OCI-LY7 (cell line): ENCODE measurements around the gene KPNA3. TPM values are rescaled to one million over a fixed set of nuclear protein-coding genes. Genes with fewer than 3 reads are reported as not detected.

Source experiments
- BruUV-seq: library from RNA; stranded (reverse); fragments of 400-500 nt; replicated peaks from 2 replicates; lab custom pipeline; 2021; lab: Mats Ljungman, UMichigan
- CTCF ChIA-PET: fragments of 300-600 bp; sonication (Branson Sonifier 250); formaldehyde crosslinking; loops from one replicate; lab custom pipeline; 2022; ENCODE audit warnings: antibody characterized with exemption; ENCODE audit not compliant: unreplicated experiment; lab: Charles Lee
- POLR2A ChIA-PET: fragments of 300-600 bp; sonication (Branson Sonifier 250); formaldehyde crosslinking; loops from one replicate; lab custom pipeline; 2022; ENCODE audit warnings: antibody characterized with exemption; lab: Charles Lee
- DNase-seq: peaks from one replicate; pipeline ENCODE4 v3.0.0-alpha.2; 2015; ENCODE audit warnings: low spot score
- H2AFZ ChIP-seq: fragments of 200-600 bp; sonication (generic), shearing (Covaris generic); 2 replicates; pipeline ENCODE4 v1.6.1; 2014; ENCODE audit warnings: mild to moderate bottlenecking, antibody characterized with exemption, low read length, moderate library complexity
- H3K27ac ChIP-seq: fragments of 200-600 bp; sonication (generic); 2 replicates; pipeline ENCODE4 v1.5.1; 2014; ENCODE audit warnings: mixed run types, low read depth, mild to moderate bottlenecking, moderate library complexity, low read length, inconsistent platforms; ENCODE audit not compliant: poor library complexity, severe bottlenecking
- H3K36me3 ChIP-seq: fragments of 200-600 bp; sonication (generic); 2 replicates; pipeline ENCODE4 v1.6.1; 2014; ENCODE audit warnings: mild to moderate bottlenecking, antibody characterized with exemption, low read length, moderate library complexity, mixed read lengths; ENCODE audit not compliant: insufficient read depth
- H3K4me1 ChIP-seq: fragments of 200-600 bp; sonication (generic); 2 replicates; pipeline ENCODE4 v1.5.1; 2014; ENCODE audit warnings: mild to moderate bottlenecking, low read length; ENCODE audit not compliant: insufficient read depth, poor library complexity, severe bottlenecking
- H3K4me2 ChIP-seq: fragments of 200-600 bp; sonication (generic); 2 replicates; pipeline ENCODE4 v1.6.1; 2014; ENCODE audit warnings: mild to moderate bottlenecking, low read length
- H3K4me3 ChIP-seq: fragments of 200-600 bp; sonication (generic); 2 replicates; pipeline ENCODE4 v1.5.1; 2014; ENCODE audit warnings: mild to moderate bottlenecking, low read depth, low read length; ENCODE audit not compliant: poor library complexity, severe bottlenecking
- H3K79me2 ChIP-seq: fragments of 200-600 bp; sonication (generic); 2 replicates; pipeline ENCODE4 v1.6.1; 2016; ENCODE audit warnings: low read depth, mild to moderate bottlenecking, low read length, moderate library complexity, mixed read lengths; ENCODE audit not compliant: insufficient read depth
- H3K9me2 ChIP-seq: fragments of 200-600 bp; sonication (generic); 2 replicates; pipeline ENCODE4 v1.6.1; 2016; ENCODE audit warnings: mild to moderate bottlenecking, low read length, mixed read lengths; ENCODE audit not compliant: insufficient read depth
- H3K9me3 ChIP-seq: fragments of 200-600 bp; sonication (generic); 2 replicates; pipeline ENCODE4 v1.6.1; 2014; ENCODE audit warnings: mild to moderate bottlenecking, mixed run types, low read length, mixed read lengths
- H4K20me1 ChIP-seq: fragments of 200-600 bp; sonication (generic); 2 replicates; pipeline ENCODE4 v1.6.1; 2014; ENCODE audit warnings: mild to moderate bottlenecking, antibody characterized with exemption, low read length, moderate library complexity, mixed read lengths; ENCODE audit not compliant: insufficient read depth
- EZH2phosphoT487 ChIP-seq: fragments of 200-600 bp; sonication (generic); IDR thresholded peaks from 2 replicates; pipeline ENCODE4 v1.6.1; 2018; ENCODE audit warnings: low read depth, borderline replicate concordance, mild to moderate bottlenecking, mixed run types, antibody characterized with exemption, low read length, moderate library complexity, mixed read lengths
- intact Hi-C: fragments of 100-400 bp; cut with micrococcal nuclease; formaldehyde crosslinking; loops from one replicate; pipeline ENCODE4 v1.10.0; 2022; ENCODE audit not compliant: unreplicated experiment
- total RNA-seq, 2 experiments: library from RNA; depleted of rRNA in 1 of 2; stranded (reverse); fragments of >200 nt in 1 of 2; shearing (Covaris generic) in 1 of 2; gene quantifications; 2 replicates each; pipeline ENCODE4 v1.2.3, GENCODE V29; 2014 to 2022
- TF ChIP-seq, protein P1 (sequence below): fragments of 200-600 bp; sonication (generic); conservative IDR thresholded peaks from 2 replicates; pipeline ENCODE4 v1.5.1; 2014; ENCODE audit warnings: mild to moderate bottlenecking, antibody characterized with exemption, low read length, moderate library complexity, mixed read lengths

KPNA3 gene
- total RNA-seq, 2 experiments from 2014 or later = 18.2 to 41.1 TPM

DNA sequence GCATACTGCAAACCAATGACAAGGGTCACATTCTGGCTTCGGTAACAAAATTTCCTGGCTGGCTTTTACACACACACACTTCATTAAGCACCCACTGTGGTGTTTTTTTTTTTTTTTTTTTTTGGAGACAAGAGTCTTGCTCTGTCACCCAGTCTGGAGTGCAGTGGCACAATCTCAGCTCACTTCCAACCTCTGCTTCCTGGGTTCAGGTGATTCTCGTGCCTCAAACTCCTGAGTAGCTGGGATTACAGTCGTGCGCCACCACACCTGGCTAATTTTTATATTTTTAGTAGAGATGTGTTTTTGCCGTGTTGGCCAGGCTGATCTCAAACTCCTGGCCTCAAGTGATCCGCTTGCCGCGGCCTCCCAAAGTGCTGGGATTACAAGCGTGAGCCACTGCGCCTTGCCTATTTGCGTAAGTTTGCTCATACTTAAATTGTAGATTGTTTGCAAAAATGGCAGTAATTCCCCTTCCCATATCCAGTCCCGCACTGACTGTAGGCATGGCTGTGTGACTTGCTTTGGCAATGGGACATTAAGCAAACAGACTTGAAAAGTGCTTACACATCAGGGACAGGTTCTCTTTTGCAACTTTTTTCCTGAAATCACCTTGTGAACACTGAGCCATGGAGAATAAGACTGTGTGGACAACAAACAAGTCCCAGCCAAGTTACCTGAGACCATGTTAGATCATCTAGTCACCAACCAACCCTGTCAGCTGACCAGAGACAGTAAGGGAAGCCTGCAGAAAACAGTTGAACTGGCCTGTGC, 59.1 kb downstream of the KPNA3 start:
- H3K9me3 ChIP-seq = no peaks in the 10 kb centered on the region
- no peaks in the 10 kb centered on the region for H4K20me1 ChIP-seq
- POLR2A ChIA-PET = interaction anchor here (0.6 kb wide), 1 partner anchor 10 kb away, joined by 3 read pairs; no protein-coding TSS in a partner anchor
- no peak overlapping the region for H3K27ac ChIP-seq
- BruUV-seq = no TSS peak
- H3K4me3 ChIP-seq = no peak overlapping the region
- no peak for TF ChIP-seq EZH2phosphoT487
- TF ChIP-seq, protein P1, sequence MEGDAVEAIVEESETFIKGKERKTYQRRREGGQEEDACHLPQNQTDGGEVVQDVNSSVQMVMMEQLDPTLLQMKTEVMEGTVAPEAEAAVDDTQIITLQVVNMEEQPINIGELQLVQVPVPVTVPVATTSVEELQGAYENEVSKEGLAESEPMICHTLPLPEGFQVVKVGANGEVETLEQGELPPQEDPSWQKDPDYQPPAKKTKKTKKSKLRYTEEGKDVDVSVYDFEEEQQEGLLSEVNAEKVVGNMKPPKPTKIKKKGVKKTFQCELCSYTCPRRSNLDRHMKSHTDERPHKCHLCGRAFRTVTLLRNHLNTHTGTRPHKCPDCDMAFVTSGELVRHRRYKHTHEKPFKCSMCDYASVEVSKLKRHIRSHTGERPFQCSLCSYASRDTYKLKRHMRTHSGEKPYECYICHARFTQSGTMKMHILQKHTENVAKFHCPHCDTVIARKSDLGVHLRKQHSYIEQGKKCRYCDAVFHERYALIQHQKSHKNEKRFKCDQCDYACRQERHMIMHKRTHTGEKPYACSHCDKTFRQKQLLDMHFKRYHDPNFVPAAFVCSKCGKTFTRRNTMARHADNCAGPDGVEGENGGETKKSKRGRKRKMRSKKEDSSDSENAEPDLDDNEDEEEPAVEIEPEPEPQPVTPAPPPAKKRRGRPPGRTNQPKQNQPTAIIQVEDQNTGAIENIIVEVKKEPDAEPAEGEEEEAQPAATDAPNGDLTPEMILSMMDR = no peak
- no peak overlapping the region for H2AFZ ChIP-seq
- H3K4me2 ChIP-seq = no peak overlapping the region
- intact Hi-C loops = no loop called here
- H3K4me1 ChIP-seq = no peaks in the 10 kb centered on the region
- H3K9me2 ChIP-seq = no peaks in the 10 kb centered on the region
- H3K79me2 ChIP-seq = no peaks in the 10 kb centered on the region
- CTCF ChIA-PET = no interaction called here
- DNase-seq = no peak
- peaks cover 35% of the 10 kb centered on the region for H3K36me3 ChIP-seq

DNA sequence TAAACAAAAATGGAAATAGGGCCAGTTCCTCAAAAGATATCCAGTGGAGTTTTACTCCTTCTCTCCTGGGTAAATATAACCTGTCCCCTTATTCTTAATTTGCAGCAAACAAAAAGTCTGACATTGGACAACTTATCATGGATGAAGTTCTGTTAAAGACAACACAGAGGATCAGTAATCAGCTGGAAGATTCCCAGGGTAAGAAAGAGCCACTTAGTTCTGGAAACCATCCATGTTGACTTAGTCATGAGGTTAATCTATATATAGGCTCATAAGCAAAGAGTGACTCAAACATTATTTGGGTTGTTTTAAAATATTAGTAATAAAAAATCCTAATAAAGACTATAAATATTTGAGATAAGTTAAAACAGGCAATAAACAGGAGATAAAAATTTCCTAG, 60.7 kb downstream of the KPNA3 start:
- Histone ChIP-seq H3K4me3 (no peak overlapping the region), H3K9me2 (no peaks in the 10 kb centered on the region), H3K4me2 (no peak overlapping the region), H3K9me3 (no peaks in the 10 kb centered on the region), H3K36me3 (peaks cover 49% of the 10 kb centered on the region), H3K79me2 (no peaks in the 10 kb centered on the region), H4K20me1 (no peaks in the 10 kb centered on the region), H3K4me1 (no peaks in the 10 kb centered on the region), H3K27ac (no peak overlapping the region), H2AFZ (no peak overlapping the region)
- DNase-seq = no peak
- ChIA-PET CTCF (no interaction called here), POLR2A (interaction anchor here (0.6 kb wide), 1 partner anchor 507 kb away, joined by 3 read pairs; no protein-coding TSS in a partner anchor)
- intact Hi-C loops = no loop called here
- TF ChIP-seq, protein P1 = no peak
- TF ChIP-seq EZH2phosphoT487 = no peak
- BruUV-seq = TSS peak; percentile 35

DNA sequence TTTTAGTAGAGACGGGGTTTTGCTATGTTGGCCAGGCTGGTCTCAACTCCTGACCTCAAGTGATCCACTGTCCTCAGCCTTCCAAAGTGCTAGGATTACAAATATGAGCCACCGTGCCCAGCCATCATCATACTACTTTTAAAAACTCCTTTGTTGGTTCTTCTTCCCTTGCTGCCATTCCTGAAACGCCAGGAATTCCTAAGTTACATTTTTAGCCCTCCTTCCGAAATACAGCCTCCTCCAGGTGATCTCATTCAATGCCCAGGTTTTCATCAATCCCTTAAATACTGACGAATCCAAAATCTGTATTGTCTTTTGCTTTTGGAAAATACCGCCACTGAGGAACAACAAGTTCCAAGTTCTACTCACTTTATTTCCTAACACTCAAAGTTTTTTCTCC, 75.9 kb downstream of the KPNA3 start:
- no peak overlapping the region for H3K4me2 ChIP-seq
- H3K36me3 ChIP-seq = peaks cover 93% of the 10 kb centered on the region
- H3K9me3 ChIP-seq = peaks cover 16% of the 10 kb centered on the region; the same call in 1 of the 2 replicates
- CTCF ChIA-PET = no interaction called here
- no peak overlapping the region for H3K27ac ChIP-seq
- no peak for DNase-seq
- H3K9me2 ChIP-seq = no peaks in the 10 kb centered on the region
- no peak overlapping the region for H3K4me3 ChIP-seq
- no peaks in the 10 kb centered on the region for H3K79me2 ChIP-seq
- BruUV-seq = no TSS peak
- H4K20me1 ChIP-seq = no peaks in the 10 kb centered on the region
- POLR2A ChIA-PET = no interaction called here
- H2AFZ ChIP-seq = no peak overlapping the region
- TF ChIP-seq, protein P1 = no peak
- TF ChIP-seq EZH2phosphoT487 = no peak
- H3K4me1 ChIP-seq = no peaks in the 10 kb centered on the region
- intact Hi-C loops = loop anchor here (5.0 kb wide), 1 partner anchor 56 kb away; no protein-coding TSS in a partner anchor
